A204.1 (cell line): ENCODE measurements around the gene HOOK2.
"Not testable (repeated sequence)": the region's sequence is repeated elsewhere in the genome, so short reads cannot be mapped to it uniquely, and the experiment has no call there.

Experiments
- FAIRE-seq: peaks from 2 replicates; lab custom pipeline; 2012; peaks lifted over from hg19 to GRCh38; lab: Jason Lieb, UNC

HOOK2 gene

GRCh38 chr19:12752056-12752781 is 23.1 kb downstream of the HOOK2 start:
- no peak for FAIRE-seq

GRCh38 chr19:12751635-12752034 is 23.7 kb downstream of the HOOK2 start, which contains the start of gene BEST2:
Gene BEST2 (plus strand): TSS chr19:12751791. CDS start chr19:12752593, 802 bp downstream.
- no peak for FAIRE-seq

- no peak for FAIRE-seq
These were observed 24.5 kb downstream of the HOOK2 start for GRCh38 chr19:12750851-12751250.

DNA sequence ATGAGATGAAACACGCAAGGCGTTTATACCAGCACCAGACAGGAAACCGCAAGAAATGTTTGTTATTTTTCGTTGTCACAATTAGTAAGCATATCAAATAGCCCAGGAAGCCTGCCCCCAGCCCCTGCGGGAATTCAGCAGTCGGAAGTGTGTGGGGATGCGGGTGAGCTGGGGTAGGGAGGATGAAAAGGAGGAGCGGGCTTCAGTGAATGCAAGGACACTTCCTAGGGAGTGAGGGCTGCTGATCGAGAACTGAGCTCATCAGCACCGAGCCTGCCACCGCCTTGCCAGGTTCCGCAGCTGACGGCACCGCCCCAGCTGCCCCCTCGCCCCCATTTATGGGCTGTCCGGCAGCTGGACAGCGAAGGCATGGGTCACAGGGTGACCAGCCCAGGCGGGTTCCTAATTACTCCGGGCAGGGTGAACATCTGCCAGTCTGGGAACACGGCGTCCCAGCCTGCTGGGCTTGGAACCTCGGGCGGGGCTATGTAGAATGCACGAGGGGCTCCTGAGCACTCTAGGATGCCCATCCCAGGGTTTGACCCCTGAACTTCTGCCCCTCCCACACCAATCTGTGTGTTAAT is 25.3 kb downstream of the HOOK2 start:
- FAIRE-seq = no peak

GRCh38 chr19:12748489-12748888 is 26.9 kb downstream of the HOOK2 start:
- no peak for FAIRE-seq

DNA sequence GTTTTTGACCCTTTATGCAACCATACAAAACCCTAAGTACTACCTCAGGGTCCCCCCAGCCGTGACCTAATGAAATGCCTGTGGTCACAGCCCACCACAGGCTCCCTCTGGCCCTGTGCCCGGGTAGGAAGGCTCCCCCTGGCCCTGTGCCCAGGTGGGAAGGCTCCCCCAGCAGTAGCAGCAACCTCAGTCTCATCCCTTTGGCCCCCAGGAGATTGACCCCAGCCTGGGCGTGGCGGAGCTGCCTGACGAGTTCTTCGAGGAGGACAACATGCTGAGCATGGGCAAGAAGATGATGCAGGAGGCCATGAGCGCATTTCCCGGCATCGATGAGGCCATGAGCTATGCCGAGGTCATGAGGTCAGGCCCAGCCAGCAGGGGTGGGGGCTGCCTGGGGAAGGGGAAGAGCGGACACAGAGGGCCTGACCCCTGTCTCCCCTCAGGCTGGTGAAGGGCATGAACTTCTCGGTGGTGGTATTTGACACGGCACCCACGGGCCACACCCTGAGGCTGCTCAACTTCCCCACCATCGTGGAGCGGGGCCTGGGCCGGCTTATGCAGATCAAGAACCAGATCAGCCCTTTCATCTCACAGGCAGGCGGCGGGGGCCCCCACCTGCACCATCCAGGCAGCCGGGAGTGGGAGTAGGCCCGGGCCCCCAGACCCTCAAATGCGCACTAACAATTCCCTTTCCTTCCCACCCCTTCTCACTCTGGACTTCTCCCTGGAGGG is 30.0 kb downstream of the HOOK2 start:
- no peak for FAIRE-seq

DNA sequence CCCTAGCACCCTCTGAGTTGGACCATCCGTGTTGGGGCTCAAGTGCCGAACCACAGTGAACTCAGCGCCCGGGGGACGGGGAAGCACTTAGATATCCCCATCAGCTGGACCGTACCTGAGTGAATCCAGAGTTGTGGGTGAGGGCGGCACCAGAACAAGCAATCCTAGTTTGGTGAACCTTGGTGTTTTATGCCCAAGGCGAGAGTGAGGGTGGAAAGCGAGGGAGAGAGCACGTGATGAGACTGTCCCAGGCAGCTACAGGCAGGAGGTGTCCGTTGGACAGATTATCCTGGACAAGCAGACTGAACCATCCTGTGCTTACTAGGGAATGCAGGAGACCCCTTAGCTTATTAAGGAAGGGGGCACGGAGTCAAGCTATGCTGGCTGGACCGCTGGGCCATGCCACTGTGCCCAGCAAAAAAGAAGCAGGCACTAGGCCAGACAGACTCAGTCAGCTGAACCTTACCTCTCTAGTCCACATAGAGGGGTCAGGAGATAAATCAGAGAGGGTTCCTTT is 37.5 kb downstream of the HOOK2 start:
- no peak for FAIRE-seq

DNA sequence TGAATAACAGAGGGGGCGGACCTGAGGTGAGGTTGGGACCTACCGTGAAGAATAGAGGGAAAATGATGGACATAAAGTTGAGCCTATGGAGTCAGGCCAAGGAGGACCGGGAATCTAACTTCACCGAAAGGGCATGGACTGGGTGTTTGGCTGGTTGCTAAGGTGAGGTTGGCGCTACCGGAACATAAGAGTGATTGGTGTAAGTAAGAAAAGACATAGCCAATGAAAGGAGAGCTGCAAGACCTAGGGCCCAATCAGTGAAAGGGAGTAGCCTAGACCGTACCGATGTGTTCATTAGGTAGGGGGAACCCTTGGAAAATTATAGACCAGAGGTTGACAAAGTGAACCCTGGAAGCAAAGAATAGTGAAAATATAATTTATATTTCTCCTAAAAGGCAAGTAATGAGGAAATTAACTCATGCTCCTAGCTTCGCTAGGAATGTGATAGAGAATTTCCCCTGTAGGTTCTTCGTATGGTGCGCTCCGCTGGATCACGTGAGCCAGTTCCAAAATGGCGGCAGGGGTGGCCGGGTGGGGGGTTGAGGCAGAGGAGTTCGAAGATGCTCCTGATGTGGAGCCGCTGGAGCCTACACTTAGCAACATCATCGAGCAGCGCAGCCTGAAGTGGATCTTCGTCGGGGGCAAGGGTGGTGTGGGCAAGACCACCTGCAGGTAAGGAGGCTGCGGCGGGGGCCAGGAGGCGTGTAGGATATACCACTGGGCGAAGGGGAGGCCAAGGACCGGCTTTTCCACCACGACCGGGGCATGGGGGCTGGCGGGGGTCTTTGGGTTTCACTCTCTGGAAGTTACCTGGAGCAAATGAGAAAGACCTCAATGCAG is 38.1 kb downstream of the HOOK2 start, which contains the start of gene GET3:
TSS of gene GET3 (plus strand) at position 503 of the 840 bp plus-strand sequence. CDS start at position 512, 9 bp downstream.
- peak; percentile 100 for FAIRE-seq

GRCh38 chr19:12733369-12734214 is 41.8 kb downstream of the HOOK2 start:
- no peak for FAIRE-seq

- no peak for FAIRE-seq
These were observed 44.0 kb downstream of the HOOK2 start for GRCh38 chr19:12731337-12731736.

DNA sequence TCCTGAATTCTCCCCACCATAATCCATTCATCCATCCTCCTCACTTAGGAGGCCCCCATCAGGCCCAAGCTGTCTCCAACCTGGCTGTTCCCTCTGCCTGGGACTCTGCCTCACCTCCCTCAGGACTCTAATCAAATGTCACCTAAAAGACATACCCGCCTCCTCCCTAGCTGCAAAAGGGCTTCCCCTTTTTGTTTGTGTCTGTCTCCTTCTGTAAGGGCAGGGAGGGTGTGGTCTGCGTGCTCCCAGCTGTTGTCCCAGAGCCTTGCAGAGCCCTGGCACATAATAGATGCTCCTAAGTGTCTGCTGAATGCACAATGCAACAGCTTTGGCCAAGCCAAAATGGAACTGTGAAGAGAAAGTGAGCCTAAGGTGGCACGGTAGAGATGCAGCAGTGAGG is 45.3 kb downstream of the HOOK2 start:
- FAIRE-seq = no peak

- FAIRE-seq = no peak
These were observed 47.5 kb downstream of the HOOK2 start for GRCh38 chr19:12727745-12728433.

DNA sequence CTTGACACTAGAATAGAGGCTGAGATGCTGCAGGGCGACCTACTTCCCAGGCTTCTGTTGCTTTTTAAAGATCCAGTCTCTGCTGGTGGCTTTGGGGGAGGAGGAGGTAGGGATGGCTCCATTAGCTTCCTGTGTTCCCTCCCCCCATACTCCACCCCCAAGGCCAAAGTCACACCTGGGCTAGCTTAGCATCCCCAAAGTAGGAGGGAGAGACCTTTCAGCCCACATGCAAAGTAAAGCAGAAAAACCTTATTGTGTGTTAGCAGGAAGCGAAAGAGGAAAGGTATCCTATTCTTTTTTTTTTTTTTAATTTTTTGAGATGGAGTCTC is 48.4 kb downstream of the HOOK2 start:
- FAIRE-seq = no peak

- not testable (repeated sequence) for FAIRE-seq
These were observed 49.7 kb downstream of the HOOK2 start for GRCh38 chr19:12725612-12726011.

DNA sequence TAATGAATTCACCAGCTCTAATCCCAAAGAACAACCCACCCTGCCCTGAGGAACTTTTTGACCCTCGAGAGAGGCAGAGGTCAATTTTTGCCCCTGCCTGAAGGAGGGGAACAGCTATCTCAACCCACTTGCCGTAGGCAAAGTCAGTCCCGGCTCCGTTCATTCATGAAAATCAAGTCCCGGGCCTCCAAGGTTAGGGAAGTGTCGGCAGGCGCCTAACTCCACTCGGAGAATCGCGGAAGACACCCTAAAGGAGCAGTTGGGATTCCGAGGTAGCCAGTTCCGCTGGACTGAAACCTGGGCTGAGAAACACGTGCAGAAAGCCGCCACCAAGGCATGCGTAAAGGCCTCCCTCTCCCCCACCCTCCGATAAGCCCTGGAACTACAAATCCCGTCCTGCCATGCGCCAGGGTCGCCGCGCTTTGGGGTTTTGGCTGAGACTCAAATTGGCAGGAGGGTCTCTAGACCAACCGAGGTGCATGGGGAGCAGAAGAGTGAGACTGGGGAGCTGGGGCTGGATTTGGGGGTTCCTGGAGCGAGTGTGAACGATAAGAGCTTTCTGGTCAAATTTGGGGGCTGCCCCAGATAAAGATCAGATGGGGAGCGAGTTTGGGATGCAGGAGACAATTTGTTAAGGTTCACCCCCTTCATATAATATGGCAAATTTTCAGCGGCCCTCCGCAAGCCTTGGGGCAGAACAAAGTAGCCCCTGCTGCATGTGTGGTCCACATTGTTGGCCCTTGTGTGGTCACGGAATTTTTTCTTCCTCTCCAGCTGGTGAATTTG is 51.5 kb downstream of the HOOK2 start, which contains the start of gene TNPO2:
TSS of gene TNPO2 (minus strand) at position 292 of the 786 bp plus-strand sequence. CDS start 2,955 bp downstream, outside the sequence.
- no peak for FAIRE-seq

DNA sequence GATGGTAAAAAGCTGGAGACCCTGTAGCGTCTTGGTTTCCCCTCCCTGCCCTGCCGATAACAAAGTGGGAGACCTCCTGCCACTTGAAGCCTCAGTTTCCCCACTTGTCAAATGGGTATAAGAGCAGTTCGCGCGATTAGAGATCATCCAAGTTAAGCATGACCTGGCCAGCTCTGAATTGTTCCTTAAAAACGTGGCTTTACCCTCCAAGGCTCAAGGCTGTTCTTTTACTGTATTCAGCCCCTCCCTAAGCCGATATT is 52.0 kb downstream of the HOOK2 start:
- no peak for FAIRE-seq

DNA sequence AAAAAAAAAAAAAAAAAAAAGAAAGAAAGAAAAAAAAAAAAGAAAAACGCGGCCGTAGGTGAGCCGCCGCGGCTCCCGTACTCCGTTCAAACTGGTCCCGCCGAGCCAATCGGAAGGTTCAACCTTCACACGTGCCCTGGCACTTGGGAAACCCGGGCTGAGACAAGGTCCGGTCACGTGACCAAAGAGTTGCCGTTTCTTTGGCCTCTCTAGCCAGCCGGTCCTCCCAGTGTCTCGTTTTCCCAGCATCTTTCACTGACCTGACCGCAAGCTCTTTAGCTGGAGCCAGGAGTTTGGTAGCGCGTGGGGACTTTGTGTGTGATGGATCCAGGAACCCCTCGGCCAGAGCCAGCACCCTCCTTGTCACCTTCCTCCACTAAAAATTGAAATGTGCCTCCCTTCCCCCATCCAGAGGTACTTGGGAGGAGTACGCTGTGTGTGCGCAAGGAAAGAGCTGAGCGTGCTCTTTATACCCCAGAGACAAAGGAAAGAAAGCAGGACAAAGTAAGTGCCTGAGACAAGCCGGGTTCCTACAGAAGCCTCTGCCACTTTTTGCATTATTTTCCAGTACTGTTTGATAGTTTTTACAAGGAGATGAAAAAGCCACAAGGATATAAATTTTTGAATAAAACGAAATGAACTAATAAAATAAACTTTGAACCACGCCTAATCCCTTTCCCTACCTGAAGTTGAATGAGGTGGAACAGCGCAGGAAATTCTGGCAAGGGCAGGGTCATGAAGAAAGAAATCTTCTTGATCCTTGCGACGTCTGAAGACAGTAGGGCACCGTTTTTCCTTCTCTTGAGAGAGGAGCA is 52.6 kb downstream of the HOOK2 start:
- peak; percentile 97 for FAIRE-seq

- FAIRE-seq = no peak
These were observed 53.4 kb downstream of the HOOK2 start for GRCh38 chr19:12721656-12722565.
